Aorta (tissue), 5 donors: Measurements from ENCODE around the gene ZNF397. TPM values are rescaled to one million over a fixed set of nuclear protein-coding genes. Genes with fewer than 3 reads are reported as not detected.

Experiments used
- ATAC-seq: fragments of 200-7000 bp; cut with Tn5 transposase; one replicate; pipeline ENCODE4 v1.9.1; 2022; ENCODE audit warnings: moderate library complexity; ENCODE audit not compliant: low FRiP score
- DNase-seq, 2 donors: peaks; one replicate each; pipeline ENCODE4 v3.0.0-alpha.2; 2020
- H3K27ac ChIP-seq, 2 donors: one replicate each; pipeline ENCODE4 v1.5.1; 2013; ENCODE audit warnings: low read length in 2 of 2, mild to moderate bottlenecking in 2 of 2, moderate library complexity in 2 of 2, control low read depth in 1 of 2, inconsistent platforms in 1 of 2, low read depth in 1 of 2
- H3K27me3 ChIP-seq, 2 donors: one replicate each; pipeline ENCODE4 v1.6.1; 2013; ENCODE audit warnings: control low read depth in 1 of 2, low read length in 1 of 2, mild to moderate bottlenecking in 1 of 2, moderate library complexity in 1 of 2; ENCODE audit not compliant: insufficient read depth in 2 of 2, control insufficient read depth in 1 of 2
- H3K36me3 ChIP-seq, 2 donors: one replicate each; pipeline ENCODE4 v1.6.1; 2013; ENCODE audit warnings: control low read depth in 1 of 2, low read length in 1 of 2, mild to moderate bottlenecking in 1 of 2; ENCODE audit not compliant: insufficient read depth in 2 of 2, control insufficient read depth in 1 of 2
- H3K4me1 ChIP-seq, 2 donors: one replicate each; pipeline ENCODE4 v1.6.1; 2013; ENCODE audit warnings: low read length in 2 of 2, control low read depth in 1 of 2, mild to moderate bottlenecking in 1 of 2, moderate library complexity in 1 of 2; ENCODE audit not compliant: insufficient read depth in 2 of 2, control insufficient read depth in 1 of 2
- H3K4me3 ChIP-seq, 2 donors: one replicate each; pipeline ENCODE4 v1.5.1; 2013; ENCODE audit warnings: low read length in 2 of 2, control low read depth in 1 of 2, mild to moderate bottlenecking in 1 of 2
- H3K9me3 ChIP-seq: one replicate; pipeline ENCODE4 v1.6.1; 2013; ENCODE audit warnings: mild to moderate bottlenecking, low read length; ENCODE audit not compliant: control insufficient read depth
- WGBS, 2 donors: extraction: QIAGEN DNeasy Blood & Tissue Kit; methylation state at CpG; one replicate each; pipeline ENCODE4 v1.1.7; 2013; 5-methylcytosine and 5-hydroxymethylcytosine counted together
- intact Hi-C, 2 donors: fragments of 100-400 bp; cut with DNase I; formaldehyde crosslinking; loops; one replicate each; pipeline versions ENCODE4 v1.14.2 to v1.15.0; 2022
- polyA plus RNA-seq, 2 donors: library from polyadenylated mRNA; stranded (reverse); fragments of 200-250 nt; gene quantifications; one replicate each; pipeline ENCODE4 v1.2.3, GENCODE V29; 2013
- total RNA-seq, 2 donors: library from RNA; stranded (reverse); fragmentation: NEBNext Ultra II Directional; extraction: Animal tissue kit (Norgen Biotek cat#: 25700); gene quantifications; one replicate each; pipeline ENCODE4 v1.2.1, GENCODE V29; 2021
- donor health status: healthy with polysubstance abuse.
- donor health status: Bipolar disorder and iron deficiency.
- donor health status: DM: no; HTN: no; CAD: no.
- donor health status: DM: no; HTN: no; CAD: no.
- donor health status: DM: yes; HTN: yes; CAD: no.

ZNF397 gene
- total and polyA plus RNA-seq, 4 donors: 14.0 to 40.4 (median 29.2) TPM

- no peaks in the 10 kb centered on the region for H3K27me3 ChIP-seq
- no peaks in the 10 kb centered on the region for H3K4me1 ChIP-seq
- 78 to 91% methylated on average over 1 of the region's 1 CpG for WGBS, 2 donors
- H3K4me3 ChIP-seq: no peak overlapping the region
- no peaks in the 10 kb centered on the region for H3K9me3 ChIP-seq
- H3K27ac ChIP-seq: no peak overlapping the region
- DNase-seq: no peak
- no peak for ATAC-seq
- no peaks in the 10 kb centered on the region for H3K36me3 ChIP-seq
- intact Hi-C loops: no loop called here
These were observed 37.3 kb downstream of the ZNF397 start for GRCh38 chr18:35278085-35278484.

GRCh38 chr18:35278969-35279368 lies 38.1 kb downstream of the ZNF397 start:
- H3K27me3 ChIP-seq: no peaks in the 10 kb centered on the region
- intact Hi-C loops: no loop called here
- no peaks in the 10 kb centered on the region for H3K4me1 ChIP-seq
- no peaks in the 10 kb centered on the region for H3K9me3 ChIP-seq
- ATAC-seq: no peak
- no peak for DNase-seq
- H3K4me3 ChIP-seq: no peak overlapping the region
- H3K27ac ChIP-seq: no peak overlapping the region
- peaks cover 0 to 5% of the 10 kb centered on the region in 2 donors for H3K36me3 ChIP-seq

- Histone ChIP-seq H3K9me3 (no peaks in the 10 kb centered on the region), H3K4me3 (no peak overlapping the region), H3K27me3 (no peaks in the 10 kb centered on the region), H3K4me1 (no peaks in the 10 kb centered on the region), H3K27ac (no peak overlapping the region), H3K36me3 (peaks cover 0 to 5% of the 10 kb centered on the region in 2 donors)
- DNase-seq (no peak), ATAC-seq (no peak)
- intact Hi-C loops: loop anchor here in 1 of 2 donors (5.0 kb wide), 1 partner anchor 685 kb away; no protein-coding TSS in a partner anchor
- WGBS, 2 donors: 60 to 88% methylated on average over 1 of the region's 1 CpG
These were observed 41.5 kb downstream of the ZNF397 start for GRCh38 chr18:35282353-35282752.

GRCh38 chr18:35283923-35284794 lies 43.3 kb downstream of the ZNF397 start:
- intact Hi-C loops: loop anchor here in 1 of 2 donors (5.0 kb wide), 1 partner anchor 683 kb away; no protein-coding TSS in a partner anchor
- ATAC-seq: no peak
- Histone ChIP-seq H3K4me3 (no peak overlapping the region), H3K9me3 (no peaks in the 10 kb centered on the region), H3K27me3 (no peaks in the 10 kb centered on the region), H3K4me1 (no peaks in the 10 kb centered on the region), H3K36me3 (peaks cover 0 to 5% of the 10 kb centered on the region in 2 donors), H3K27ac (no peak overlapping the region)
- WGBS, 2 donors: 89 to 93% methylated on average over 7 of the region's 7 CpGs
- DNase-seq: no peak

GRCh38 chr18:35284841-35285240 lies 44.0 kb downstream of the ZNF397 start:
- intact Hi-C loops: loop anchor here in 1 of 2 donors (5.0 kb wide), 1 partner anchor 682 kb away; no protein-coding TSS in a partner anchor
- H3K27me3 ChIP-seq: no peaks in the 10 kb centered on the region
- DNase-seq (no peak), ATAC-seq (no peak)
- WGBS, 2 donors: 78 to 84% methylated on average over 3 of the region's 3 CpGs
- no peaks in the 10 kb centered on the region for H3K9me3 ChIP-seq
- H3K4me3 ChIP-seq: no peak overlapping the region
- no peaks in the 10 kb centered on the region for H3K4me1 ChIP-seq
- H3K36me3 ChIP-seq: peaks cover 0 to 5% of the 10 kb centered on the region in 2 donors
- H3K27ac ChIP-seq: no peak overlapping the region

GRCh38 chr18:35289293-35289692 lies 48.5 kb downstream of the ZNF397 start:
- Histone ChIP-seq H3K4me1 (no peaks in the 10 kb centered on the region), H3K27me3 (no peaks in the 10 kb centered on the region), H3K27ac (no peak overlapping the region), H3K4me3 (peak overlapping the region; percentile 64 to 80), H3K36me3 (no peaks in the 10 kb centered on the region), H3K9me3 (no peaks in the 10 kb centered on the region)
- ATAC-seq (no peak), DNase-seq (no peak)
- intact Hi-C loops: loop anchor here in 1 of 2 donors (2.0 kb wide), 1 partner anchor 22 kb away; no protein-coding TSS in a partner anchor
- whole genome bisulfite sequencing, 2 donors: 5 to 8% methylated on average over 6 of the region's 6 CpGs

- WGBS, 2 donors: 1% methylated on average over 8 of the region's 8 CpGs
- no peak for DNase-seq
These were observed 48.9 kb downstream of the ZNF397 start for GRCh38 chr18:35289727-35290093.

GRCh38 chr18:35290094-35290735 lies 49.4 kb downstream of the ZNF397 start, which contains the start of gene ZSCAN30:
ZSCAN30 (minus strand) TSS chr18:35290229; CDS start chr18:35264352, 25,877 bp downstream.
- Histone ChIP-seq H3K27ac (peak within 1 kb of the TSS in 1 of 2 donors; percentile 39), H3K4me3 (peak within 1 kb of the TSS; percentile 64 to 84), H3K27me3 (no peaks in the 10 kb centered on the region), H3K9me3 (no peaks in the 10 kb centered on the region), H3K4me1 (no peaks in the 10 kb centered on the region), H3K36me3 (no peaks in the 10 kb centered on the region)
- DNase-seq (peak; percentile 95 to 98), ATAC-seq (peak; percentile 99)
- WGBS, 2 donors: 0% methylated on average over 34 to 41 of the region's 41 CpGs
- intact Hi-C loops: loop anchor here (2.0 to 5.0 kb wide), 3 partner anchors 45 to 52 kb away; partner anchors contain the start of genes ZNF24 (in 1 of the 2) and ZNF397 (in 1 of the 2)

More at GRCh38 chr18:35289727-35290093, 48.9 kb downstream of the ZNF397 start:
- Histone ChIP-seq H3K36me3 (no peaks in the 10 kb centered on the region), H3K27me3 (no peaks in the 10 kb centered on the region), H3K27ac (no peak overlapping the region), H3K9me3 (no peaks in the 10 kb centered on the region), H3K4me3 (peak overlapping the region; percentile 64 to 80), H3K4me1 (no peaks in the 10 kb centered on the region)
- intact Hi-C loops: loop anchor here (2.0 to 5.0 kb wide), 4 partner anchors 23 to 53 kb away; partner anchors contain the start of genes ZNF24 (in 1 of the 2) and ZNF397 (in 1 of the 2)
- ATAC-seq: peak; percentile 60
